Activated gamma-delta T cell treated with anti-CD3 and anti-CD28 coated beads, Interleukin-2, amount 50 U/mL, for 16 hours (primary cell): ENCODE results near the gene FGF14.
"Not testable (repeated sequence)": the region's sequence is repeated elsewhere in the genome, so short reads cannot be mapped to it uniquely, and the experiment has no call there.

Source experiments
- DNase-seq: peaks from one replicate; pipeline ENCODE4 v3.0.0-alpha.2; 2020; ENCODE audit warnings: low read depth

The FGF14 gene

GRCh38 chr13:101866889-101867581 lies 534.8 kb downstream of the FGF14 start:
- no peak for DNase-seq

DNA sequence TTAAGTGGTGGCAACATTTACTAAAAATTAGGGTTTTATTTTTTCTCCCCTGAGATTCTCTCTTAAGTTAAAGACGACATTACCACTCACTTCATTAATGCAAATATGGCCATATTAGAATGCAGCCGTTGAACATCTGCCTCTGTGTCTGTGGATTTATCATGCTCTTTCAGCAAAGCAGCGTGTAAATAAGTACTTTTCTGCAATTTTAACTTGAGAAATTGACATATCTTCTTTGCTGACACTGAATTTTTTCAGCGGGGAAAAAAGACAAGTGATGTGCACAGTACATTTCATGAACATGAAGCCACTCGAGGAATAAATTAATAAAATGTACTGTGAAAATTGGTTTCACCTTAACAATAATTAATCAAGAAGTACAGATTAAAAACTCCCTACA lies 543.0 kb downstream of the FGF14 start:
- DNase-seq = no peak

DNA sequence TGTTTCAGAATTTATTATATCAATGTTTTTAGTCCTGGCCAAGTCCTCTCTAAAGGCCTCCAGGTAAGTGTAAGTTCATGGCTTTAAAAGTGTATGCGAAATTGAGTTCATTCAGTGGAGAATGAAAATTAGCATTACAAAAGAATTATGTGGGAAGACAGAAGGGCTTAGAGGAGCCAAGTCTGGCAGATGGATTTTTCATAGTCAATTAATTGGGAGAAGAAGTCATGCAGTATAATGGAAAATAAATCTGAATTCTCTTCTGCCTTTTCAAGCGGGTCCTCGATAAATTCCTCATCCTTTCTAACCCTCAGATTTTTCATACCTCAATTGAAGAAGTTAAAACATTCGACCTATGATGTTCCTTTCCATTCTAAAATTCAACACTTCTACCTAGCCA lies 555.1 kb downstream of the FGF14 start:
- DNase-seq = no peak

- no peak for DNase-seq
Observed at GRCh38 chr13:101846249-101846648, 555.6 kb downstream of the FGF14 start.

- DNase-seq = no peak
Observed at GRCh38 chr13:101845245-101846020, 556.4 kb downstream of the FGF14 start.

DNA sequence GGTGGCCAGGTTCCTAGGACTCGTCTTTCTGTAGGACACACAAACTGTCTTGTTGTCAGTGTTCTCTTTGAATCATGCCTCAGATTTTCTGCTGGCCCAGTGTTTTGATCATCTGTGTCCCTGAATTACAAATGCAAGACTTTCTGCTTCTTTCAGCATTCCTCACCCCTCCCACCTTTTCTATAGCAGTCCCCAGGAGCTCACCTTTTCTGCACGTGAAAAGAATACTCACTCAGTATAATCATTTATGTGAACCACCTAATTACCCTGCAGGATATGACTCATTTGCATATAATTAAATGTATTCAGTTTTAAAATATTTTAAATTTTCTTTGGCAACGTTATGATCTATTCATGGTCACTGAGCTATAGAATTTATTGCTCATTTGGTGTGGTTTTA lies 560.1 kb downstream of the FGF14 start:
- no peak for DNase-seq

DNA sequence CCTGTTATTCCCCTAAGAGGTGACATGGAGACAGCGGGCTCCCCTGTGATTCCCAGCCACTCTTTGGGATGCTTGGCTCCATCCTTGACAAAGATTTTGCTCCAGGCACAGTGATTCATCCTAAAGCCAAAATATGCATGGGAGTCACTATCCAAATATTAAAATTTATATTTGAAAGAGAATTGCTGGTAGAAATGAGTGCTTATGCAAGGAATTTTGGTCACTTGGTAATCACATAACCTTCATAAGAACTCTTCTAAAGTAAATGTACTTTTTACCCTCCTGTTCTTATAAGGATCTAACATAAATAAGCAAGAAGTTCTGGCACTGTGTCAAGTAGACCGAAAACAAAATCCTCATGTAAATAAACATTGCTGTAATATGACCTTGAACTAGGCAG lies 563.5 kb downstream of the FGF14 start:
- no peak for DNase-seq

GRCh38 chr13:101837778-101838177 lies 564.1 kb downstream of the FGF14 start:
- not testable (repeated sequence) for DNase-seq

GRCh38 chr13:101837288-101837687 lies 564.6 kb downstream of the FGF14 start:
- no peak for DNase-seq

DNA sequence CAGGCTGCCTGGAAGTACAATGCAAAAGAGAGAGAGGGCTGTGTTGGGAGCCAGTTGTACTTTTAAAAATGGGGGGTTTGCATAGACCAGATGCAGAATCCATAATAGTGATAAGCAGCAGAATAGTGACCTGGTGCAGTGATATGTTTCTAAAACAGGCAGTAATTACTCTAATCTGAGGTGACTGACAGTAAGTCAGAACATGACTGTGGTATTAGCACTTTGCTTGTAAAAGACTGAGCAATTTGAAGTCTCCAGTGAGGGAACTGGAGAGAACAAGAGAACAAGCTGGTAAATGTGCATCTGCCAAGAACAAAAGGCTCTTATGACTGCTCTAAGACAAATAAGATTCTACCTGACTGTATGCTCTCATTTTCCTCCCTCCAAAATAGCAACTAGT lies 565.9 kb downstream of the FGF14 start:
- DNase-seq = no peak

GRCh38 chr13:101833671-101834070 lies 568.2 kb downstream of the FGF14 start:
- DNase-seq = no peak

- no peak for DNase-seq
Observed at GRCh38 chr13:101830035-101830434, 571.8 kb downstream of the FGF14 start.

- no peak for DNase-seq
Observed at GRCh38 chr13:101829484-101829883, 572.4 kb downstream of the FGF14 start.

- no peak for DNase-seq
Observed at GRCh38 chr13:101828119-101828518, 573.7 kb downstream of the FGF14 start.

- no peak for DNase-seq
Observed at GRCh38 chr13:101817898-101818297, 584.0 kb downstream of the FGF14 start.

GRCh38 chr13:101811881-101812280 lies 590.0 kb downstream of the FGF14 start:
- DNase-seq = no peak

GRCh38 chr13:101811284-101811839 lies 590.5 kb downstream of the FGF14 start:
- DNase-seq = no peak

DNA sequence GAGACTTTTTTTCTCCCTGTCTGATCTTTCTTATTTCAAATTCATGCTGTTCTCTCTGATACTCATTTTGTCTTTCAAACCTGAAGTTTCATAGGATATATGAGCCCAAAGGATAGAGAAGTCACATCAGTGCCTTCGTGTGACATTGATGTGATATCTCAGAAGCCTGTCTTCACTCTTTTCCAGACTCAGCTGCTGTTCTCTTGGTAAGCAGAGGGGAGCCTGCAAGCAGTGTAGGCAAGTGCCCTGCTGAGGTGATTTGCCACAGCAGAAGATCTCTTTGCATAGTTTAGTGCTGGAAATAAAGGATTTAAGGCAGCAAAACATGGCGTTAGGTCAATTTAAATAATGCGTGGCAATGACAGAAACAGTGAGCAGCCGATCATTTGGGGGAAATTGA lies 602.7 kb downstream of the FGF14 start:
- no peak for DNase-seq

- no peak for DNase-seq
Observed at GRCh38 chr13:101798437-101798836, 603.4 kb downstream of the FGF14 start.

DNA sequence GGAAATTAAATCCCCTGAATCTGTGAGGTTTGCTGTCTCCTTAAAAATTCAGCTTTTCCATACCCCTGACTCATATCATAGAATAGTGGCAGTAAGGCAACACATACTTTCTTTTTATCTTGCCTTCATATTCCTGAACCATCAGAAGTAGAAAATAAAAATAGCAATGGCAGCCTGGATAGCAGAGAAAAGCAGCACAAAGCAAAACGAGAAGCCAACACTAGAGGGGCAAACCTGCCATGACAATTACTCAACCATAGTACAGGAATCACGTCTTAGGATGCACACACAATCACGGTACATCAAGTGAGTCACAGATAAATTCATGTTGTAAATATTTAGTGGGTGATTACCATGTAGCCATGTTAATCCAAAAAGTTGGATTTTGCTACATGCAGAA lies 606.4 kb downstream of the FGF14 start:
- no peak for DNase-seq

DNA sequence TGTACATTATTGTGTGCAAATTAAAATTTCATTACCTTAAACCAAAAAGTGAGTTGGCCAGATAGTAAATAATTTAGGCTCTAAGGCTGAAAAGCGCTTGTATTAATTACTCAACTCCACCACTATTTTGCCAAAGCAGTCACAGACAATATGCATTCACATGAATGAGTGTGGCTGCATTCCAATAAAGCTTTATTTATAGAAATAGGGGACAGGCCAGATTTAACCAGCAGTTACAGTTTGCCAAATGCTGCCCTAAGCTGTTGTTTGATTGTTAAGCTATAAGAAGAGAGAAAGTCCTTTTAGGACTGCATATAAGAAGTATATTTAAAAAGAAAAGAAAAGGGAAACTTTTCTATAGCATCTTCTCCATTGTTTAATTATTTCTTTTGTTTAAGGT lies 606.8 kb downstream of the FGF14 start:
- no peak for DNase-seq

GRCh38 chr13:101792189-101792588 lies 609.7 kb downstream of the FGF14 start:
- DNase-seq = no peak

DNA sequence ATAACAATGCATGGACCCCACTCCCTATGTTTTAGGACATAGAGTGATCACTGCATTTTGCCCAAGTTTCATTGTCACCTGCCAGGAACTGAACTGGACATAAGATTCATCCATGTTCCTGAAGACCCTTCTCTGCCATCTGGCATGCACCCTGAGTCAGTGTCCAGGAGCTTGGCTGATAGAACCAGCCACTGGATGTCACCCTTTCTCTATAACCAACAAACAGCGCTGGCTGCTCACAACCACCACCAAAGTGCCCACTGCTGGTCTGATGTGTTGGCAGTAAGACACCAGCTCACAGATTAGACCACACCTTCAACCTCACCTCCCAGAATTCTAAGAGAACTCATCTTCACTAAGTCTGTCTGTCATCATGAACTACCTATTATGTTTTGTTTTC lies 616.0 kb downstream of the FGF14 start:
- no peak for DNase-seq
